ENCODE measurements around the gene MYCBP. TPM values are rescaled to one million over a fixed set of nuclear protein-coding genes. Genes with fewer than 3 reads are reported as not detected.

Gene MYCBP
- total and polyA plus RNA-seq, 2 experiments from 2014 or later = 14.7 to 33.9 TPM

DNA sequence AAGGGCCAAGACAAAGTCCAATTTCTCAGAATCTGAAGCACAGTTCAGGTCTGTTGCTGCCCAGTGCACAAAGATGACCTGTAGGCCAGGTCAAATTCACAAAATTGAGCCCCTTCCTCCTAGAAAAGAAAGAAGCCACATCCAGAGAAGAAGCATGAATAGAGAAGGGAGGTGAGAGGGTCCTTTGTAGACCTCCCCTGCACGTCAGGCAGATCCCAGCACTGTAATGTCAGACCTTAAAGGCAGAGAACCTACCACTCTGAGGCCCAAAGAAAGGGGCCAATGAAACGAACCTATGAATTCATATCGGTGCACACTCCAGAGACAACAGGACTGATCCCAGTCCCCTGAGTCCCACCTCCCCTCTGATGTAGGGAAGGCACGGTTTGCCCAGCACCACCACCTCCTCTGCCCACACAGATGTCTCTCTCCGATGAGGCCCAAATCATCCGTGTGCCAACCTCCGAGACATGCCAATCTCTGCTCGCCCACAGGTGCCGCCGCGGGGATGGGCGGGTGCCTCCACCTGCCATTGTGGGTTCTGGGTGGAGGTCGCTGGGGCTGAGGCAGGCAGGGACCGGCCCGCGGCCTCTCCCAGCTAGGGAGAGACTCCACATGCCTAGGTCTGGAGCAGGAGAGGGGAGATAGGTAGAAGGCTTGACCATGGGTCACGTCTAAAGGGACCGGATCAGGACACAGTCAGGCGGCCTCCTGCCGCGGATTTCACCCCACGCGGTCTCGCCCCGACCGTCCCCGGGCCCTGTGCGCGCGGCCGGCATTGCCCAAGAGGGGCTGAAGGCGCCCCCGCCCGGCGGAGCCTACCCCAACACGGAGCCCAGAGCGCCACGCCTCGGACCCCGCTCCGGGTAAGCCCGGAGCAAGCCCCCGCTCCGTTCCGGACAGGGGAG, 55.6 kb downstream of the MYCBP start:
- Histone ChIP-seq H3K9me2 (replicated peaks; ENCODE audit: insufficient read depth) (no peaks in the 10 kb centered on the region), H3K9me3 (ENCODE audit: low read depth) (no peaks in the 10 kb centered on the region), H4K20me1 (ENCODE audit: insufficient read depth, poor library complexity, severe bottlenecking) (no peaks in the 10 kb centered on the region), H3K4me1 (ENCODE audit: insufficient read depth) (peaks cover 14% of the 10 kb centered on the region), H3K4me2 (peak overlapping the region; percentile 96), H3K27ac (no peak overlapping the region), H3K36me3 (replicated peaks; ENCODE audit: insufficient read depth, low read depth) (no peaks in the 10 kb centered on the region), H2AFZ (peak overlapping the region; percentile 80), H3K4me3 (peak overlapping the region; percentile 39), H3K27me3 (peaks cover 72% of the 10 kb centered on the region), H3K79me2 (no peaks in the 10 kb centered on the region)
- DNase-seq (ENCODE audit: low spot score) = no peak
- 37% methylated on average over 41 of the region's 45 CpGs for WGBS (ENCODE audit: low lambda C conversion rate, missing lambda C conversion rate)
- TF ChIP-seq, protein P1, sequence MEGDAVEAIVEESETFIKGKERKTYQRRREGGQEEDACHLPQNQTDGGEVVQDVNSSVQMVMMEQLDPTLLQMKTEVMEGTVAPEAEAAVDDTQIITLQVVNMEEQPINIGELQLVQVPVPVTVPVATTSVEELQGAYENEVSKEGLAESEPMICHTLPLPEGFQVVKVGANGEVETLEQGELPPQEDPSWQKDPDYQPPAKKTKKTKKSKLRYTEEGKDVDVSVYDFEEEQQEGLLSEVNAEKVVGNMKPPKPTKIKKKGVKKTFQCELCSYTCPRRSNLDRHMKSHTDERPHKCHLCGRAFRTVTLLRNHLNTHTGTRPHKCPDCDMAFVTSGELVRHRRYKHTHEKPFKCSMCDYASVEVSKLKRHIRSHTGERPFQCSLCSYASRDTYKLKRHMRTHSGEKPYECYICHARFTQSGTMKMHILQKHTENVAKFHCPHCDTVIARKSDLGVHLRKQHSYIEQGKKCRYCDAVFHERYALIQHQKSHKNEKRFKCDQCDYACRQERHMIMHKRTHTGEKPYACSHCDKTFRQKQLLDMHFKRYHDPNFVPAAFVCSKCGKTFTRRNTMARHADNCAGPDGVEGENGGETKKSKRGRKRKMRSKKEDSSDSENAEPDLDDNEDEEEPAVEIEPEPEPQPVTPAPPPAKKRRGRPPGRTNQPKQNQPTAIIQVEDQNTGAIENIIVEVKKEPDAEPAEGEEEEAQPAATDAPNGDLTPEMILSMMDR (IDR thresholded peaks at IDR 0.05; ENCODE audit: poor library complexity) = no peak
- TF ChIP-seq EZH2 (IDR thresholded peaks at IDR 0.05; ENCODE audit: borderline replicate concordance) (no peak), EZH2phosphoT487 (IDR thresholded peaks at IDR 0.05; ENCODE audit: low read depth, severe bottlenecking, unreplicated experiment) (no peak)

DNA sequence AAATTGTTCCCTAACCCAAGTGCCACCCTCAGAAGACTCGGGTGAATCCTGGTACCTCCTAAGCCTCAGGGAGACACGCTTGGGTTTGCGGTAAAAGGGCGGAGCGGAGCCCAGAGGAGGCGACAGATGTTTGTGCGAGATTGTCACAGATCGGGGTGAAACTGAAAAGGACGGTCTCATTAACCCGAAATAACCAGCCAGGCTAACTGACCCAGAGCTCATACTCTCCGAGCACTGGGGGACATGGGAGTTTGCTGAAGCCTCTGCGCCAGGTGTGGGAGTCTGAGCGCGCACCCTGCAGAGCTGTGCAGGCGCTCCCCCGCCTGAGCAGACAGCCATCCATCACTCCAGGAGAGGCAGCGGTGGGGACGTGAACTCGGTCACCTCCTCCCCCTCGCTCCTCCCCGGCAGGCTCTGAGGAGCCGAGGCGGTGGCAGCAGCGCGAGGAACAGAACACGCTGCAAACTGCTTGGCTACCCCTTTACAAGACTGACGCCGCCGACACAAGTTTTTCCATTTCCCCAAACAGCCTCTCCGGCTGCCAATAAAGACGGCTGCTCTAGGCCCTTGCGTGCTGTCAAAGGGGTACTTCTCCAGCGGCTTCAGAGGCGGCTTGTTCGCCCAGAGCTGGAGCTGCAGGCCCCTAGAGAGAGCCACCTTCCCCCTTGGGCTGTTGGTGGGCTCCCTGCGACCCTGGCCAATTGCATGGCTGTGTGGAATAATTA, 57.1 kb downstream of the MYCBP start:
- H3K4me2 ChIP-seq = no peak overlapping the region
- no peak overlapping the region for H3K4me3 ChIP-seq
- H4K20me1 ChIP-seq (ENCODE audit: insufficient read depth, poor library complexity, severe bottlenecking) = no peaks in the 10 kb centered on the region
- peaks cover 69% of the 10 kb centered on the region for H3K27me3 ChIP-seq
- no peak overlapping the region for H3K27ac ChIP-seq
- DNase-seq (ENCODE audit: low spot score) = no peak
- H2AFZ ChIP-seq = no peak overlapping the region
- H3K9me2 ChIP-seq (replicated peaks; ENCODE audit: insufficient read depth) = no peaks in the 10 kb centered on the region
- TF ChIP-seq EZH2 (IDR thresholded peaks at IDR 0.05; ENCODE audit: borderline replicate concordance) = no peak
- TF ChIP-seq EZH2phosphoT487 (IDR thresholded peaks at IDR 0.05; ENCODE audit: low read depth, severe bottlenecking, unreplicated experiment) = no peak
- TF ChIP-seq, protein P1 (IDR thresholded peaks at IDR 0.05; ENCODE audit: poor library complexity) = no peak
- H3K36me3 ChIP-seq (replicated peaks; ENCODE audit: insufficient read depth, low read depth) = no peaks in the 10 kb centered on the region
- peaks cover 14% of the 10 kb centered on the region for H3K4me1 ChIP-seq (ENCODE audit: insufficient read depth)
- 65% methylated on average over 33 of the region's 36 CpGs for WGBS (ENCODE audit: low lambda C conversion rate, missing lambda C conversion rate)
- H3K79me2 ChIP-seq = no peaks in the 10 kb centered on the region
- no peaks in the 10 kb centered on the region for H3K9me3 ChIP-seq (ENCODE audit: low read depth)

- H3K27me3 ChIP-seq = peaks cover 78% of the 10 kb centered on the region
Measured at GRCh38 chr1:38814984-38815464, 58.1 kb downstream of the MYCBP start.

More at GRCh38 chr1:38814984-38815464, 58.1 kb downstream of the MYCBP start:
- WGBS (ENCODE audit: low lambda C conversion rate, missing lambda C conversion rate) = 55% methylated on average over 1 of the region's 1 CpG
- no peak for DNase-seq (ENCODE audit: low spot score)
- Histone ChIP-seq H3K27ac (no peak overlapping the region), H3K9me3 (ENCODE audit: low read depth) (no peaks in the 10 kb centered on the region), H3K36me3 (replicated peaks; ENCODE audit: insufficient read depth, low read depth) (no peaks in the 10 kb centered on the region), H3K4me1 (ENCODE audit: insufficient read depth) (peaks cover 14% of the 10 kb centered on the region), H3K79me2 (no peaks in the 10 kb centered on the region), H3K4me3 (no peak overlapping the region), H3K9me2 (replicated peaks; ENCODE audit: insufficient read depth) (no peaks in the 10 kb centered on the region), H2AFZ (no peak overlapping the region), H4K20me1 (ENCODE audit: insufficient read depth, poor library complexity, severe bottlenecking) (no peaks in the 10 kb centered on the region), H3K4me2 (no peak overlapping the region)
- no peak for TF ChIP-seq EZH2 (IDR thresholded peaks at IDR 0.05; ENCODE audit: borderline replicate concordance)
- TF ChIP-seq EZH2phosphoT487 (IDR thresholded peaks at IDR 0.05; ENCODE audit: low read depth, severe bottlenecking, unreplicated experiment) = no peak
- TF ChIP-seq, protein P1 (IDR thresholded peaks at IDR 0.05; ENCODE audit: poor library complexity) = no peak

All from hepatocyte (in vitro differentiated cells).